HEK293T (cell line): ENCODE results near the gene TP53.

Experiments used
- ARNT ChIP-seq: fragments of 450-650 bp; IDR thresholded peaks from 2 replicates; pipeline ENCODE4 v1.6.1; 2017; ENCODE audit warnings: mild to moderate bottlenecking
- BHLHE40 ChIP-seq: fragments of 450-650 bp; IDR thresholded peaks from 2 replicates; pipeline ENCODE4 v1.6.1; 2016; ENCODE audit warnings: mild to moderate bottlenecking, moderate library complexity, borderline replicate concordance
- CTBP1 ChIP-seq: fragments of 450-650 bp; IDR thresholded peaks from 2 replicates; pipeline ENCODE4 v1.6.1; 2016; ENCODE audit warnings: borderline replicate concordance
- FOXA1 ChIP-seq: fragments of 450-650 bp; IDR thresholded peaks from 2 replicates; pipeline ENCODE4 v1.6.1; 2016; ENCODE audit warnings: mild to moderate bottlenecking
- FOXM1 ChIP-seq: fragments of 450-650 bp; IDR thresholded peaks from 2 replicates; pipeline ENCODE4 v1.6.1; 2017; ENCODE audit warnings: mild to moderate bottlenecking, borderline replicate concordance
- HDGF ChIP-seq: fragments of 450-650 bp; IDR thresholded peaks from 2 replicates; pipeline ENCODE4 v1.6.1; 2017; ENCODE audit warnings: antibody characterized with exemption, borderline replicate concordance
- LEF1 ChIP-seq: fragments of 450-650 bp; IDR thresholded peaks from 2 replicates; pipeline ENCODE4 v1.6.1; 2017; ENCODE audit warnings: mild to moderate bottlenecking, borderline replicate concordance
- SP1 ChIP-seq: fragments of 450-650 bp; IDR thresholded peaks from 2 replicates; pipeline ENCODE4 v1.6.1; 2017
- SUZ12 ChIP-seq: fragments of 450-650 bp; IDR thresholded peaks from 2 replicates; pipeline ENCODE4 v1.6.1; 2016; ENCODE audit warnings: mild to moderate bottlenecking
- TARDBP ChIP-seq: fragments of 450-650 bp; IDR thresholded peaks from 2 replicates; pipeline ENCODE4 v1.6.1; 2016
- ZNF384 ChIP-seq: fragments of 450-650 bp; IDR thresholded peaks from 2 replicates; pipeline ENCODE4 v1.6.1; 2016
- TF ChIP-seq, protein P1 (sequence below): fragments of 450-650 bp; IDR thresholded peaks from 2 replicates; pipeline ENCODE4 v1.6.1; 2016

DNA sequence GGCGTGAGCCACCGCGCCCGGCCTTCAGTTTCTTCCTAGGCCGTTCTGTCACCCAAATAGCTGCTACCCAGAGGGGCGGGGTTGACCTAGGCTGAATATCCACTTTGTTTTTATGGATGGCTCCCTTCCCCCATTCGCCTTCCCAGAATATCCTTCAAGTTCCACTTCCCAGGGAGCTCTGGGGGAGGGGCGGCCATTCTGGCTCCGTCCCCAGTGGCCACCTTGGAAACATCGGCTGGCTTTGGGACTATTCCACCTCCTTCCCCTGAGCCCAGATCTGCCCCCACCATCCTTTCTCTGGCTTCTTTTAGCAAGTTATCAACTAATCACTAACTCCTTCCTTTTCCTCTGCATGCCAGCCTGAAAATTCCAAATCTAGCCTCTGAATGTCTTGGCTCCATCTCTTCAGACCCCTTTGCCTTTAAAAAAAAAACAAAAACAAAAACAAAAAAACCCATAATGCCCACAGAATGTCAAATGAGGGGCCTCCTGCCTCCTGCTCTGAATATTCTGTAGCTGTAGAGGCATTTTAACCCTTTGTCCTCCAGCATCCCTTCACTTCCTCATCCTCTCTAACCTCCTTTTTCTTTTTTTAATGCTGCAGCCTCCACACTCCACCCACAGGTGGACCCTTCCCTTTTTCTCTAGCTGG is 30.2 kb downstream of the TP53 start:
- TF ChIP-seq TARDBP, result no peak
- TF ChIP-seq SP1, result no peak
- TF ChIP-seq ARNT, result no peak
- no peak for TF ChIP-seq CTBP1
- TF ChIP-seq, protein P1, sequence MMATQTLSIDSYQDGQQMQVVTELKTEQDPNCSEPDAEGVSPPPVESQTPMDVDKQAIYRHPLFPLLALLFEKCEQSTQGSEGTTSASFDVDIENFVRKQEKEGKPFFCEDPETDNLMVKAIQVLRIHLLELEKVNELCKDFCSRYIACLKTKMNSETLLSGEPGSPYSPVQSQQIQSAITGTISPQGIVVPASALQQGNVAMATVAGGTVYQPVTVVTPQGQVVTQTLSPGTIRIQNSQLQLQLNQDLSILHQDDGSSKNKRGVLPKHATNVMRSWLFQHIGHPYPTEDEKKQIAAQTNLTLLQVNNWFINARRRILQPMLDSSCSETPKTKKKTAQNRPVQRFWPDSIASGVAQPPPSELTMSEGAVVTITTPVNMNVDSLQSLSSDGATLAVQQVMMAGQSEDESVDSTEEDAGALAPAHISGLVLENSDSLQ, result no peak
- TF ChIP-seq HDGF, result no peak
- TF ChIP-seq LEF1, result no peak
- no peak for TF ChIP-seq SUZ12
- TF ChIP-seq FOXA1, result no peak
- TF ChIP-seq ZNF384, result no peak
- no peak for TF ChIP-seq BHLHE40
- no peak for TF ChIP-seq FOXM1
